H1 (cell line): ENCODE data around the gene LAMTOR5. TPM values are rescaled to one million over a fixed set of nuclear protein-coding genes. Genes with fewer than 3 reads are reported as not detected.

ENCODE experiments used
- CTCF ChIA-PET: fragments of 300-600 bp; sonication (Branson Sonifier 250); formaldehyde crosslinking; loops from one replicate; lab custom pipeline; 2021; ENCODE audit not compliant: partially characterized antibody; lab: Charles Lee
- POLR2A ChIA-PET: fragments of 300-600 bp; sonication (Branson Sonifier 250); formaldehyde crosslinking; loops from one replicate; lab custom pipeline; 2021; ENCODE audit warnings: inconsistent platforms; ENCODE audit not compliant: partially characterized antibody; lab: Charles Lee
- DNase-seq, 2 experiments: peaks; one replicate each; pipeline versions ENCODE4 v3.0.0 to v3.0.0-alpha.2; 2010 to 2022; ENCODE audit warnings: low spot score in 2 of 2, low read depth in 1 of 2, mixed read lengths in 1 of 2
- FAIRE-seq: peaks from 2 replicates; lab custom pipeline; 2011; peaks lifted over from hg19 to GRCh38; lab: Jason Lieb, UNC
- H2AFZ ChIP-seq: 2 replicates; pipeline ENCODE4 v1.8.1; 2012; ENCODE audit warnings: low read length, inconsistent platforms
- H2AK5ac ChIP-seq: 2 replicates; pipeline ENCODE4 v1.6.1; 2013; ENCODE audit warnings: low read depth, low read length
- H2BK120ac ChIP-seq: replicated peaks from 2 replicates; pipeline ENCODE3; 2013; ENCODE audit warnings: low read depth, low read length, inconsistent platforms
- H2BK12ac ChIP-seq: 2 replicates; pipeline ENCODE4 v1.6.1; 2013; ENCODE audit warnings: low read depth, low read length
- H2BK15ac ChIP-seq: 2 replicates; pipeline ENCODE4 v1.6.1; 2013; ENCODE audit warnings: low read length
- H2BK20ac ChIP-seq: 2 replicates; pipeline ENCODE4 v1.6.1; 2013; ENCODE audit warnings: low read length
- H2BK5ac ChIP-seq: 2 replicates; pipeline ENCODE4 v1.6.1; 2013; ENCODE audit warnings: low read depth, low read length
- H3K14ac ChIP-seq: 2 replicates; pipeline ENCODE4 v1.6.1; 2013; ENCODE audit warnings: inconsistent platforms; ENCODE audit not compliant: insufficient read length
- H3K18ac ChIP-seq: 2 replicates; pipeline ENCODE4 v1.6.1; 2013; ENCODE audit warnings: low read length; ENCODE audit errors: extremely low read depth
- H3K23ac ChIP-seq: 2 replicates; pipeline ENCODE4 v1.6.1; 2013; ENCODE audit warnings: inconsistent platforms; ENCODE audit not compliant: insufficient read length
- H3K23me2 ChIP-seq: 2 replicates; pipeline ENCODE4 v1.6.1; 2013; ENCODE audit warnings: low read depth, low read length
- H3K27ac ChIP-seq: 2 replicates; pipeline ENCODE4 v1.6.1; 2011; ENCODE audit warnings: low read depth, low read length, inconsistent platforms
- H3K27me3 ChIP-seq, 4 experiments: replicated peaks in 1 of 4; 1 replicate in 1 of 4; 2 replicates in 3 of 4; pipeline versions ENCODE4 v1.6.1 to v1.8.1; 2011 to 2013; ENCODE audit warnings: low read length in 3 of 4, mild to moderate bottlenecking in 3 of 4, inconsistent platforms in 2 of 4, mixed read lengths in 2 of 4, moderate library complexity in 1 of 4; ENCODE audit not compliant: control insufficient read depth in 3 of 4, insufficient read depth in 3 of 4; ENCODE audit errors: extremely low read depth in 1 of 4
- H3K36me3 ChIP-seq, 4 experiments: 2 replicates each; pipeline versions ENCODE4 v1.6.1 to v1.8.1; 2011 to 2013; ENCODE audit warnings: mild to moderate bottlenecking in 4 of 4, low read length in 3 of 4, moderate library complexity in 2 of 4, control low read depth in 1 of 4, inconsistent platforms in 1 of 4; ENCODE audit not compliant: insufficient read depth in 4 of 4, control insufficient read depth in 2 of 4
- H3K4ac ChIP-seq: replicated peaks from 2 replicates; pipeline ENCODE3; 2013; ENCODE audit warnings: low read length, low read depth, mixed read lengths, inconsistent platforms; ENCODE audit not compliant: insufficient read length
- H3K4me1 ChIP-seq, 4 experiments: replicated peaks in 1 of 4; 1 replicate in 1 of 4; 2 replicates in 3 of 4; pipeline versions ENCODE4 v1.6.1 to v1.8.1; 2011 to 2013; ENCODE audit warnings: low read length in 3 of 4, inconsistent platforms in 2 of 4, mixed read lengths in 1 of 4; ENCODE audit not compliant: insufficient read depth in 4 of 4, control insufficient read depth in 3 of 4
- H3K4me2 ChIP-seq, 2 experiments: 2 replicates each; pipeline versions ENCODE4 v1.6.1 to v1.8.1; 2011 to 2013; ENCODE audit warnings: low read depth in 2 of 2, low read length in 2 of 2, control low read depth in 1 of 2, inconsistent platforms in 1 of 2, mild to moderate bottlenecking in 1 of 2; ENCODE audit not compliant: insufficient read depth in 1 of 2
- H3K4me3 ChIP-seq, 4 experiments: fragments of 200-600, 300-600 bp in 1 of 4; sonication (generic), shearing (Covaris generic), sonication (Bioruptor Twin) in 1 of 4; 2 replicates each; pipeline versions ENCODE4 v1.5.1 to v1.8.1; 2011 to 2016; ENCODE audit warnings: low read length in 4 of 4, low read depth in 3 of 4, control low read depth in 2 of 4, inconsistent platforms in 2 of 4, mild to moderate bottlenecking in 2 of 4, mixed read lengths in 1 of 4, moderate library complexity in 1 of 4; ENCODE audit not compliant: insufficient read depth in 2 of 4; ENCODE audit errors: extremely low read depth in 1 of 4
- H3K56ac ChIP-seq: replicated peaks from 2 replicates; pipeline ENCODE3; 2013; ENCODE audit warnings: low read depth, mild to moderate bottlenecking, mixed read lengths, low read length, inconsistent platforms; ENCODE audit not compliant: insufficient read length
- H3K79me1 ChIP-seq: 2 replicates; pipeline ENCODE4 v1.6.1; 2013; ENCODE audit warnings: low read depth, low read length, control low read depth
- H3K79me2 ChIP-seq, 2 experiments: 2 replicates each; pipeline versions ENCODE4 v1.6.1 to v1.8.1; 2012 to 2013; ENCODE audit warnings: low read length in 2 of 2, mild to moderate bottlenecking in 2 of 2, inconsistent platforms in 1 of 2; ENCODE audit not compliant: insufficient read depth in 2 of 2, control insufficient read depth in 1 of 2
- H3K9ac ChIP-seq, 4 experiments: replicated peaks in 1 of 4; 1 replicate in 1 of 4; 2 replicates in 3 of 4; pipeline versions ENCODE4 v1.6.1 to v1.8.1; 2011 to 2013; ENCODE audit warnings: low read depth in 3 of 4, low read length in 3 of 4, control low read depth in 2 of 4, mild to moderate bottlenecking in 2 of 4, moderate library complexity in 2 of 4, inconsistent platforms in 1 of 4; ENCODE audit errors: extremely low read depth in 1 of 4
- H3K9me3 ChIP-seq, 2 experiments: 2 replicates each; pipeline versions ENCODE4 v1.6.1 to v1.8.1; 2012 to 2013; ENCODE audit warnings: mild to moderate bottlenecking in 2 of 2, moderate library complexity in 2 of 2, control low read depth in 1 of 2, inconsistent platforms in 1 of 2, low read depth in 1 of 2, low read length in 1 of 2, mixed read lengths in 1 of 2; ENCODE audit not compliant: insufficient read depth in 2 of 2
- H4K20me1 ChIP-seq, 2 experiments: replicated peaks in 1 of 2; 2 replicates each; pipeline versions ENCODE3 to v1.8.1; 2011 to 2013; ENCODE audit warnings: inconsistent platforms in 2 of 2, low read length in 2 of 2, mild to moderate bottlenecking in 1 of 2; ENCODE audit not compliant: insufficient read depth in 2 of 2, control insufficient read depth in 1 of 2
- H4K5ac ChIP-seq: 2 replicates; pipeline ENCODE4 v1.6.1; 2013; ENCODE audit warnings: low read length, low read depth, mixed read lengths, inconsistent platforms; ENCODE audit not compliant: insufficient read length
- H4K8ac ChIP-seq: 2 replicates; pipeline ENCODE4 v1.8.0; 2013; ENCODE audit warnings: mild to moderate bottlenecking, moderate library complexity, low read length, inconsistent platforms; ENCODE audit not compliant: insufficient read depth; ENCODE audit errors: extremely low read depth
- H4K91ac ChIP-seq: replicated peaks from 2 replicates; pipeline ENCODE3; 2013; ENCODE audit warnings: low read length, mixed read lengths, inconsistent platforms; ENCODE audit not compliant: insufficient read length
- BACH1 ChIP-seq: IDR thresholded peaks from 2 replicates; pipeline ENCODE4 v1.6.1; 2012; ENCODE audit warnings: low read length, improper control_type of control experiment
- BRCA1 ChIP-seq: IDR thresholded peaks from 2 replicates; pipeline ENCODE4 v1.6.1; 2012; ENCODE audit warnings: low read depth, low read length, improper control_type of control experiment
- CBX5 ChIP-seq: fragments of 300-800, 300-1000 bp; sonication (generic); IDR thresholded peaks from 2 replicates; pipeline ENCODE4 v1.7.1; 2016; ENCODE audit warnings: antibody characterized with exemption, low read length, low read depth
- CEBPB ChIP-seq: IDR thresholded peaks from 2 replicates; pipeline ENCODE4 v1.6.1; 2012; ENCODE audit warnings: low read depth, low read length
- CTBP2 ChIP-seq: IDR thresholded peaks from 2 replicates; pipeline ENCODE4 v1.7.0; 2011; ENCODE audit warnings: borderline replicate concordance, mild to moderate bottlenecking, moderate library complexity, mixed read lengths, low read length; ENCODE audit not compliant: insufficient read depth, insufficient read length
- FOSL1 ChIP-seq: IDR thresholded peaks from 2 replicates; pipeline ENCODE4 v1.6.1; 2011; ENCODE audit warnings: mild to moderate bottlenecking, low read depth, low read length, moderate library complexity; ENCODE audit not compliant: insufficient read depth
- KDM4A ChIP-seq: IDR thresholded peaks from one replicate; pipeline ENCODE4 v1.7.1; 2012; ENCODE audit warnings: low read depth, mild to moderate bottlenecking, moderate library complexity, low read length, inconsistent platforms; ENCODE audit not compliant: severe bottlenecking
- RAD21 ChIP-seq, 2 experiments: IDR thresholded peaks in 1 of 2; conservative IDR thresholded peaks in 1 of 2; 2 replicates each; pipeline ENCODE4 v1.6.1; 2011; ENCODE audit warnings: low read depth in 2 of 2, low read length in 2 of 2, improper control_type of control experiment in 1 of 2, inconsistent platforms in 1 of 2, mild to moderate bottlenecking in 1 of 2, moderate library complexity in 1 of 2
- RNF2 ChIP-seq: fragments of 200-900, 300-1000 bp; sonication (generic); IDR thresholded peaks from 2 replicates; pipeline ENCODE4 v1.7.1; 2016; ENCODE audit warnings: borderline replicate concordance, low read depth, mild to moderate bottlenecking, antibody characterized with exemption, low read length; ENCODE audit not compliant: poor library complexity, severe bottlenecking; ENCODE audit errors: missing control alignments
- SP2 ChIP-seq: IDR thresholded peaks from 2 replicates; pipeline ENCODE4 v1.6.1; 2012; ENCODE audit warnings: mild to moderate bottlenecking, low read length, inconsistent platforms
- WGBS, 2 experiments: shearing (Covaris generic) in 1 of 2; methylation state at CpG; one replicate each; pipeline versions ENCODE4 v1.1.6 to v1.1.7; 2013 to 2015; ENCODE audit warnings: low lambda C conversion rate in 2 of 2, mixed read lengths in 2 of 2, inconsistent platforms in 1 of 2, low coverage in 1 of 2, missing lambda C conversion rate in 1 of 2; ENCODE audit not compliant: insufficient replicate concordance in 2 of 2, insufficient coverage in 1 of 2, insufficient read length in 1 of 2; ENCODE audit errors: extremely low coverage in 1 of 2, missing lambda C conversion rate in 1 of 2; 5-methylcytosine and 5-hydroxymethylcytosine counted together
- polyA plus RNA-seq, 7 experiments: library from polyadenylated mRNA; depleted of rRNA in 3 of 7; stranded (reverse) in 5 of 7; unstranded in 2 of 7; fragments of >200 nt in 5 of 7; fragments of 200-250 nt in 2 of 7; gene quantifications; 1 replicate in 5 of 7; 2 replicates in 1 of 7; 4 replicates in 1 of 7; pipeline versions ENCODE4 v1.2.1 to v1.2.3, GENCODE V29; 2011 to 2013; ENCODE audit warnings: missing spikeins in 2 of 7, mixed read lengths in 2 of 7
- total RNA-seq: library from RNA; stranded (reverse); fragmentation: NEBNext Ultra II Directional; extraction: Animal tissue kit (Norgen Biotek cat#: 25700); gene quantifications from 2 replicates; pipeline ENCODE4 v1.2.1, GENCODE V29; 2021
- TF ChIP-seq, protein P1 (sequence below): IDR thresholded peaks from 2 replicates; pipeline ENCODE4 v1.6.1; 2012; ENCODE audit warnings: low read length, inconsistent platforms

Gene LAMTOR5
- total and polyA plus RNA-seq, 2 of the 8 experiments (the other 6 are each of a cell fraction or from before 2014, with no cell fraction given): 84.4 to 297 TPM

GRCh38 chr1:110355321-110355720 is 52.2 kb downstream of the LAMTOR5 start:
- FAIRE-seq (no peak), DNase-seq (no peak)
- Histone ChIP-seq H3K14ac (no peak overlapping the region), H3K4me2 (no peak overlapping the region), H3K79me2 (peaks cover 6 to 85% of the 10 kb centered on the region in 2 experiments; a peak in 3 of 4 replicates), H3K4me3 (no peak overlapping the region), H2AK5ac (no peak overlapping the region), H3K36me3 (peaks cover 0 to 31% (median 7%) of the 10 kb centered on the region in 4 experiments; a peak in 4 of 8 replicates), H3K18ac (no peak overlapping the region), H2BK15ac (no peak overlapping the region), H3K9me3 (no peaks in the 10 kb centered on the region), H4K8ac (no peak overlapping the region), H3K4ac (no peak overlapping the region), H3K9ac (no peak overlapping the region), H4K5ac (no peak overlapping the region), H3K23me2 (no peaks in the 10 kb centered on the region), H3K56ac (no peak overlapping the region), H2BK120ac (no peak overlapping the region), H3K27me3 (no peaks in the 10 kb centered on the region), H4K91ac (no peak overlapping the region), H2BK12ac (no peak overlapping the region), H2AFZ (no peak overlapping the region), H3K4me1 (no peaks in the 10 kb centered on the region), H4K20me1 (peaks cover 5 to 6% of the 10 kb centered on the region in 2 experiments), H2BK20ac (no peak overlapping the region), H2BK5ac (no peak overlapping the region), H3K79me1 (peaks cover 9% of the 10 kb centered on the region; the same call in 1 of the 2 replicates), H3K23ac (no peak overlapping the region), H3K27ac (no peak overlapping the region)
- ChIA-PET POLR2A (no interaction called here), CTCF (interaction anchor here (1.1 kb wide), 1 partner anchor 141 kb away, joined by 4 read pairs; no protein-coding TSS in a partner anchor)
- 87% methylated on average over 1 of the region's 1 CpG; no CpG with 5 or more reads in 1 of the 2 experiments for WGBS, 2 experiments
- TF ChIP-seq KDM4A: no peak
- TF ChIP-seq RNF2: no peak
- TF ChIP-seq BRCA1: no peak
- TF ChIP-seq CTBP2: no peak
- no peak for TF ChIP-seq CEBPB
- TF ChIP-seq FOSL1: no peak
- no peak for TF ChIP-seq BACH1
- TF ChIP-seq SP2: no peak
- TF ChIP-seq, protein P1, sequence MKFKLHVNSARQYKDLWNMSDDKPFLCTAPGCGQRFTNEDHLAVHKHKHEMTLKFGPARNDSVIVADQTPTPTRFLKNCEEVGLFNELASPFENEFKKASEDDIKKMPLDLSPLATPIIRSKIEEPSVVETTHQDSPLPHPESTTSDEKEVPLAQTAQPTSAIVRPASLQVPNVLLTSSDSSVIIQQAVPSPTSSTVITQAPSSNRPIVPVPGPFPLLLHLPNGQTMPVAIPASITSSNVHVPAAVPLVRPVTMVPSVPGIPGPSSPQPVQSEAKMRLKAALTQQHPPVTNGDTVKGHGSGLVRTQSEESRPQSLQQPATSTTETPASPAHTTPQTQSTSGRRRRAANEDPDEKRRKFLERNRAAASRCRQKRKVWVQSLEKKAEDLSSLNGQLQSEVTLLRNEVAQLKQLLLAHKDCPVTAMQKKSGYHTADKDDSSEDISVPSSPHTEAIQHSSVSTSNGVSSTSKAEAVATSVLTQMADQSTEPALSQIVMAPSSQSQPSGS: no peak
- no peak for TF ChIP-seq CBX5
- TF ChIP-seq RAD21 (IDR thresholded peaks at IDR 0.05 in 1 of 2, conservative IDR thresholded peaks at IDR 0.05 in 1 of 2; ENCODE audit: low read depth in 2 of 2, low read length in 2 of 2): no peak
